ENCODE results near the gene GPR39.

GRCh38 chr2:132557694-132558093, 141.1 kb downstream of the GPR39 start:
- TF ChIP-seq PPARA (CRISPR knock-in tag; IDR thresholded peaks at IDR 0.05; ENCODE audit: borderline replicate concordance): no peak
- no peak for TF ChIP-seq TCF4 (CRISPR knock-in tag; IDR thresholded peaks at IDR 0.05; ENCODE audit: borderline replicate concordance)
- no peak for TF ChIP-seq CSDC2 (CRISPR knock-in tag; IDR thresholded peaks at IDR 0.05)
- TF ChIP-seq ZFP30 (CRISPR knock-in tag; IDR thresholded peaks at IDR 0.05): no peak
- TF ChIP-seq CSRNP3 (CRISPR knock-in tag; IDR thresholded peaks at IDR 0.05): no peak
- no peak for TF ChIP-seq PATZ1 (CRISPR knock-in tag; IDR thresholded peaks at IDR 0.05; ENCODE audit: borderline replicate concordance)
